COR-L47 (cell line): ENCODE measurements around the gene ITPR2.
"Not testable (repeated sequence)": the region's sequence is repeated elsewhere in the genome, so short reads cannot be mapped to it uniquely, and the experiment has no call there.

Experiments
- DNase-seq: peaks from one replicate; lab custom pipeline; 2025; lab: John Stamatoyannopoulos, UW

The ITPR2 gene

DNA sequence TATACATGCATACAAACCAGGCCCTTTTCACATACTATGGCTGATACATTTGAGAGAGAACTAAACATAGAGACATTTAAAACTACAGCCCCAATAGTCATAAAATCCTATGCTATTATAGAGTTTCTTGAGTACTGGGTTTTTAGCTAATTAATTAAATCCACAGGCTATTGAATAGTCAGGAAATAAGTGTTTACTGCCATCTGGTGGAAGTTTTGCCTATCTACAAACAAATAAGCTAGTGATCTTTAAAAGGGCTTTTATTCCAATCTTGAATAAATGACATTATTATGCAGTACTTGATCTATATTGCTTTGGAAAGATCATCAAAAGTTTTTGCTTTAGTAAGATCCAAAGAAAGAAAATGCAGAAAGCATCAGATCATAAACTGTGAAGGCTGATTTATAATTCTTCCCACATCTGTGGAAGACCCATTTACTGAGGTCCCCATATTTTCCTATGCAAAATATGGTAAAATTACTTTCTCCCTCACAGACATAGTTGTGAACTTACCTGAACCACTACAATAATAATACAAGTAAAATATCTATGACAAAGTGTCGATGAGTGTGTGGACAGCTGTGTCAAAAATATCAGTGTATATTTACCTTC, 131.3 kb downstream of the ITPR2 start:
- peak; percentile 21 for DNase-seq

- no peak for DNase-seq
Measured at GRCh38 chr12:26700430-26700829, 132.6 kb downstream of the ITPR2 start.

GRCh38 chr12:26699237-26699636, 133.8 kb downstream of the ITPR2 start:
- DNase-seq = no peak

GRCh38 chr12:26698186-26698585, 134.8 kb downstream of the ITPR2 start:
- DNase-seq = no peak

DNA sequence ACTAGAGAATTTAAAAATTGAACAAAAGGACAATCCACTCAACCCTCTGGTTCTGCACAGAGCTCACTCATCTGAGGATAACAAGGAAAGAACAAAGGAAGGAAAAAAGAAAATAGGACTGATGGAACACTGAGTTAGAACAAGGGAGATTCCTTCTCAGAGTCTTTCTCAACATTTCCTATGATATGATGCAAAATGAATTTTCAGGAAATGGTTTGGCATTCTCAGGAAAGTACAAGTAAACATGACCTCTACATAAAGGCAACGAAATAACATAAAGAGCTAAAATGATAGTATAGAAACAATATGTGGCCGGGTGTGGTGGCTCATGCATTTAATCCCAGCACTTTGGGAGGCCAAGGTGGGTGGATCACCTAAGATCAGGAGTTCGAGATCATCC, 135.8 kb downstream of the ITPR2 start:
- DNase-seq = no peak

DNA sequence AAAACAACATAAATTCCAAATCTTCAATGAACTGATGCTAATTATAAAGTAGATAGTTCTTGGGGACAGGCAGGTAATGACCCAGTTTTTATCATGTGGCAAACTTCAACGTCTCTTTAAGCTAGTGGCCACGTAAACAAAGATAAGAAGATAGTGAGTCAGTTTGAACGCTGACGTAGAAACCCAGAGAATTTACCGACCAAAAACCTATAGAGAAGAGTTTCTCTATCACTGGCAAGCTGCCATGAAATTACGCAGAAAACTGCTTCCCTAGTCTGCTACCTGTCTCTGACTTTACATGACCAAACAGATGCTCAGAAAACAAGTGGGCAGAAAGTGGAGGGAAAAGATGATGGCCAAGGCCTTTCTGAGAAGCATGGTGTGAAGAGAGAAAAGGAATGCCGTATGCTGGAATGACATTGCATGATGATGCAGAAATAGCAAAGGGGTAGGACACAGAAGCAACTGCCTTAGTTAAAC, 136.3 kb downstream of the ITPR2 start:
- no peak for DNase-seq

DNA sequence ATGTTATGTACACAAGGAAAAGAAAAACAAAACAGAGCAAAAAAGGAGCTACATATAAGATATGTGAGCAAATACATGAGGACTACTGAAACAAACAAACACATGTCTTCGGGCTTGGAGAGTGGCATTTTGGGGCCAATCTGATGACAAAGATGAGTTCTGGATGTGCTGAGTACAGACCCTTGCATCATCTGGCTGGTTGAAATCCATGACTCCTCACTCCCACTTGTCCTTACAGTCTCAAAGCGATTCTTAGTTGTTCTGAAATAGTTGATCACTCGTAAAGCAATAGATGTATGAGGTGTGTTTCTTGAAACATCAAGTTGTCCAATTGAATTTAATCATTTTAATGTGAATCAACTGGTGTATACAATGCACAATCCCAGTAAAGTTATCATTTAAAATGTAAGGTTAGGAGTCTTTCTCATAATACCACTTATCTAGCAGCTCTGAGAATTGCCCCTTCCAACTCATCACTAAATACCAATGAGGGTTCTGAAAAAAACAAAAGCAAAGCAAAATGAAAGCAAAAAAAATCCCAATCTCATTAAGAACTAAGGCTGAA, 136.9 kb downstream of the ITPR2 start:
- DNase-seq = no peak

DNA sequence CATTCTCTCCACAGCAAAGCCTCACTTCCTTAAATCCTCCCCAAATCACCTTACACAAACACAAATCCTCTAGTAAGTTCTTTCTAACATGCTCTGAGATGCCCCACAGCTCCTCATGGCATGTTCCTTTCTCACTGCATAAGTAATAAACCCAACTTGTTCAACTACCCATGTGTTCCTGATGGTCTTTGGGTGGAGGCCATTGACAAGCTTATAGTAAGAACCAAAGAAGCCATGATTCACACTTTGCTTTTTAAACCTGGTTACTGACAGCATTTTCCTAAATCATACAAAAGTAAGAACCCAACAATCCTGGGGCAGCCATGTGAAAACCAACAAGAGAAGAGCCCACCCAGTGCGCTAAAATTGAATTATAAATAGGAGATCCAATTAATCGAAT, 138.6 kb downstream of the ITPR2 start:
- DNase-seq = no peak

- peak; percentile 66 for DNase-seq
Measured at GRCh38 chr12:26692407-26692806, 140.6 kb downstream of the ITPR2 start.

DNA sequence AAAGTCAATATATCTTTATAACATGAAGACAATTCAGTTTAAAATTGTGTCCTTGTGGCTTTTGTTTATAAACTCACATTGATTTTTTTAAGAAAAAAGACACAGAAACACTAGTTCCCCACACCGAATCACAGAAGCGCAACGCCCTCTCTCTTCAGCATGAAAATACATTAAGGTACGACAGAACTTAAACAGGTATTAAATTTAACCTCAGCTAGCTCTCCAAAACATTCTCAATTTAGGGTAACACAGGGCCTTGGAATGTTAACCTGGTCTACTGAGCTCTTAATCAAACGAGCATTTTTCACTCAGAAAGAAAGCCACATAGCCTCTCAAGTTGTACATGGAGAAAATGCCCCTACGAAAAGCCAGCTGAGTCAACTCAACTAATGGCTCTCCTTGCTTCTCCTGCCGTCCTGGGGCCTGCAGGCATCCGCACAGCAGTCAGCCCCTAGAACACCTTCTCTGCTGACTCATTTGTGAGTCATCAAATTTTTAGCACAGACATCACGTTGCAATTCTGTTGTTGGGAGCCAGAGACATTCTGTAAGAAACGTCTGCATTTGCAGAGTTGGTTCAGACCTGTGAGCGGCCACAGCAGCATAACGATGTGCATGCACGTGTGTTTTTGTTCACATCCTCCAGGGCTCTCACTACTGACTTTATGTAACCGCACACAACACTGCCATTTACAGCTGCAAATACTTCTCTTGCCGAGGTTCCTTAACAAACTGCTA, 141.6 kb downstream of the ITPR2 start:
- no peak for DNase-seq

- DNase-seq = no peak
Measured at GRCh38 chr12:26690601-26691000, 142.4 kb downstream of the ITPR2 start.

GRCh38 chr12:26689281-26689841, 143.6 kb downstream of the ITPR2 start:
- DNase-seq = no peak

DNA sequence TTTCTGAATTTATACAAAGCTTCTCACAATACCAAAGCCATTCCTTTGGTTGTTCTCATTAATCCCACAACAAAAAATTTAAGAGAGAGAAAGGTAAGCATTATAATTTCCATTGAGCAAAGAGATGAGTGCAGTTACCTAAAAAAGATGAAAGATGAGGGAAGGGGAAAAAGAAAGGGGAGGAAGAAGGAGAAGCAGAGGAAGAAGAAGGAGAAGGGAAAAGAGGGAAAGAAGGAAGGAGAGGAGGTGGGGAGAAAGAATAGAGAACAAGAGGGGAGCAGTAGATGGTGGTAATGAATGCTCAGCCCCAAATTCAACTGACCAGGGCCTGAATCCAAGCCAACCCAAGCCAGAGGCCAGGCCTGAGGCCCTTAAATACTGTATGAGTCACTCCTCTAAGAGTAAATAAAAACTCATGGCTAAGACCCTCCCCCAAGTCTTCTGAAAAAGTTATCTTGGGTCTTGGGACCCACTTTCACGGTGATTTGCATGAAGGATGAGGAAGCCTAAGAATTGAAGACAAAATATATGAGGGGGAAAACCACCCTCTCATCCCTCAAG, 144.6 kb downstream of the ITPR2 start:
- no peak for DNase-seq

- no peak for DNase-seq
Measured at GRCh38 chr12:26686408-26686807, 146.6 kb downstream of the ITPR2 start.

DNA sequence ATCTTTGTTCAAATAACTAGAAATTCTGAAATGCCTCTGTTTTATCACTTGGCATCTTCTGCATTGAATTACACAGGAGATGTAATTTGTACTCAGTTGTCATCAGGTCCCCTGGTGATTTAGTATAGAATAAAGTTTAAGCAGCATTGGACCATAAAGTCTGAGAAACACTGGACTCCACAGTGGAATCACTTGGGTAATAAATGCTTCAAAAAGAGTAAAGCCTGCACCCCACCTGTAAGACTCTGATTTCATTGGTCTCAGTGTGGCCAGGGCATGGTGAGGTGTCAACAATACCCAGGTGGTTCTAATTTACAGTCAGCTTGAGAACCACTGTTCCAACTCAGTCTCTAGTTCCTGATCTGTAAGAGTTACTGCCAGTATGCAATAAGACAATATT, 148.9 kb downstream of the ITPR2 start:
- no peak for DNase-seq

- DNase-seq = no peak
Measured at GRCh38 chr12:26683443-26683842, 149.6 kb downstream of the ITPR2 start.

- no peak for DNase-seq
Measured at GRCh38 chr12:26680727-26681455, 152.1 kb downstream of the ITPR2 start.

- no peak for DNase-seq
Measured at GRCh38 chr12:26678697-26679660, 154.0 kb downstream of the ITPR2 start.

DNA sequence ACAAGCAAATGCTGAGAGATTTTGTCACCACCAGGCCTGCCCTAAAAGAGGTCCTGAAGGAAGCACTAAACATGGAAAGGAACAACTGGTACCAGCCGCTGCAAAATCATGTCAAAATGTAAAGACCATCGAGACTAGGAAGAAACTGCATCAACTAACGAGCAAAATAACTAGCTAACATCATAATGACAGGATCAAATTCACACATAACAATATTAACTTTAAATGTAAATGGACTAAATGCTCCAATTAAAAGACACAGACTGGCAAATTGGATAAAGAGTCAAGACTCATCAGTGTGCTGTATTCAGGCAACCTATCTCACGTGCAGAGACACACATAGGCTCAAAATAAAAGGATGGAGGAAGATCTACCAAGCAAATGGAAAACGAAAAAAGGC, 161.5 kb downstream of the ITPR2 start:
- DNase-seq = not testable (repeated sequence)

DNA sequence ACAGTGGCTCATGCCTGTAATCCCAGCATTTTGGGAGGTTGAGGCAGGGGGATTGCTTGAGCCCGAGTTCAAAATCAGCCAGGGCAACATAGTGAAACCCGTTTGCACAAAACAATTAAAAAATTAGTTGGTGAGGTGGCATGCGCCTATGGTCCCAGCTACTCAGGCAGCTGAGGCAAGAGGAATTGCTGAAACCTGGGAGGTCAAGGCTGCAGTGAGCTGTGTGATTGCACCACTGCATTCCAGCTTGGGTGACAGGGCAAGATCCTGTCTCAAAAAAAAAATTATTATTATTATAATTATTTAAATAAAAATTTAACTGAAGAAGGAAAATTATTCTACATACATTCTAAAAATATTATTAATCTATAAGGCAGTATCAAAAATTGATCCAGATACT, 164.1 kb downstream of the ITPR2 start:
- no peak for DNase-seq

DNA sequence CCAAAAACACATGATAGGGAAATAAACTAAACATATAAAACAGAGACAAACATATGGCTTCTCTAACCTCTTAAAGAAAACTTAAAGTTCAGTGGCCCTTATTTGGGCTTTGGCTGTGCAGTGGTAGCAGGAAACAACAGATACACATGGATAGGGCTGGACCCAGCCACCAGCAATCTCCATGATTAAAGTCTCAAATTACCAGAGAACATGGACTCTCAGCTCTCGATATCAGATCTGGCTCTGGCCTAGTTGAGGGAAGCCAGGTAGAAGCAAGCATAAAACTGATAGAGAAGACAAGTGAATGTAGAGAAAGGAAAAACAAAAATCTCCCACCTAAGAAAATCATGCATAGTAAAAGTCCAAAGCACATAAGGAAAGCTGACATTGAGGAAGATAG, 164.8 kb downstream of the ITPR2 start:
- DNase-seq = no peak
